ENCODE results near the gene PCDH15.
A peak's percentile ranks its signal among the peaks of the same experiment; 100 is the strongest.

PCDH15 gene

DNA sequence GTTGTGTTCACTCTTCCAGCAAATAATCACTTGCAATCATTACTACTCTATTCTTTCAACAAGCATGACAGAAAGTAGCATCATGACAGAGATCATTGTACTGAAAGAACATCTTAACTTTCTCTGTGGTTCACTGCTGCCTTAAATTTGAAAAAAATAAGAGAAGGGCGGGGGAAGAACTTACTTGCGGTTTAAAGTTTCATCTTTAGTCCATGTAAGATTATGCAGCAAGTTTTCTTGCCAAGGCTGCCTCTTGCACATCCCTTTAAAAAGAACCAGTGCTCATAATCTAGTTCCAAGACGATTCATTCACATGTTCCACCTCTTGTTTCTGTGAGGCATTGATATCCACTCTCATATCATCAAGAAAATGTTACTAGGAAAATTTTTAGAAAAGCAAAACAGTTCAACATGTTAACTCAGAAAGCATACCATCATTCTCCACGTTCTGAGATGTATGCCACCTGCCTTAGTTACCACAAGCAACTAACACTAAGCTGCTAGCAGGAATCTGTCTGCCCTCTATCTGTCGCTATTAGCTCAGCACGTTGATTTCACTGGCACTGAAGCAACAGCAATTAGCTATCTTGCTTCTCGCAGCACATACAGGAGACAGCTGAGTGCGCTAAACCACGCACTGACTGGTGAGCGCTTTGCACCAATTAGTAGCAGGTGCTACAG lies at the start of gene PCDH15:
TSS of gene PCDH15 (minus strand) at position 491 of the 681 bp plus-strand sequence. CDS start 136,969 bp downstream, outside the sequence.
- in situ Hi-C loops (cut with HindIII; ENCODE audit: low pct_ligation_motif_present, low pct_unique_long_range_greater_than_20kb, low sequenced_read_pairs): no loop called here
- peak; percentile 65 for DNase-seq

GRCh38 chr10:54843932-54844331 lies 42.9 kb upstream of the PCDH15 start:
- DNase-seq: no peak
- in situ Hi-C loops (cut with HindIII; ENCODE audit: low pct_ligation_motif_present, low pct_unique_long_range_greater_than_20kb, low sequenced_read_pairs): no loop called here

DNA sequence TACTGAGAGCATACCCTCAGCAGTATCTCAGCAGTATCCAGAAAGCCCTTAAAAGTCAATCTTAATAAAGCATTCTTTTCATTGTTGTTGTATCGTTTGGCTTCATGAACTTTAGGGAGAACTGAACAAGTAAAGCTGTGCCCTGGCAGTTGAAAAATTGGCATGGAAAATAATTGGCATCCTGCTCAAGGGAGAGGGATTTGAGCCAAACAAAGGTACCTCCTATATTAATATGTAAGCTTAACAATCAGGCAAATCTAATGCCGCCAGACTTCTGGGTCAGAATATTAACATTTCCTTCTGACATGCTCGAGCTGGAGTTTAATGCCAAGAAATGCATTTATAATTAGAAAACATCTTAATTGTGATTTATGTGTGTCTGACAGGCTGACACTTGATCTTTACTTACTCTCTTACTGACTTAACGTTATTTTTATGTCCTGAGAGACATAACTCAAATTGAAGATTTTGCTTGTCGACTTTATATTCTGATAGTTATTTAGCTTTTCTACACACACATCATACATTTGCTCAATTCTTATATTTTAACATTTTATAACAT lies 42.1 kb upstream of the PCDH15 start:
- in situ Hi-C loops (cut with HindIII; ENCODE audit: low pct_ligation_motif_present, low pct_unique_long_range_greater_than_20kb, low sequenced_read_pairs): no loop called here
- no peak for DNase-seq

DNA sequence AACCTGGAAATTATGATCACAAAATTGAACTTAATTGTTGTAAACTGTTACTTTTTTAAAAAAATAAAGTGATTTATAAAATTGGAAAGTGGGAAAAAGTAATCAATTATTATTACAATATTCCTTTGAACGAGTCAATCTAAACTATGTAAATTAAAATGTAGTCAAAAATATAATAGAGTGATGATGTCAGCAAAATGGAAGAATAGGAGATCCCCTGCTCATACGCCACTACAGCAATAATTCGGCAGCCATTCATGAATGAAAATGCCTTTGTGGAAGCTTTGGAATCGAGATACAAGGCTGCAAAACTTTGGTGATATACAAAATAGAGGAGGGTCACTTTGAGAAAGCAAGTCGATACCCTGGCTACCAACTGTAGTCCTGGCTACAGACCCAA lies 36.4 kb upstream of the PCDH15 start:
- in situ Hi-C loops (cut with HindIII; ENCODE audit: low pct_ligation_motif_present, low pct_unique_long_range_greater_than_20kb, low sequenced_read_pairs): no loop called here

DNA sequence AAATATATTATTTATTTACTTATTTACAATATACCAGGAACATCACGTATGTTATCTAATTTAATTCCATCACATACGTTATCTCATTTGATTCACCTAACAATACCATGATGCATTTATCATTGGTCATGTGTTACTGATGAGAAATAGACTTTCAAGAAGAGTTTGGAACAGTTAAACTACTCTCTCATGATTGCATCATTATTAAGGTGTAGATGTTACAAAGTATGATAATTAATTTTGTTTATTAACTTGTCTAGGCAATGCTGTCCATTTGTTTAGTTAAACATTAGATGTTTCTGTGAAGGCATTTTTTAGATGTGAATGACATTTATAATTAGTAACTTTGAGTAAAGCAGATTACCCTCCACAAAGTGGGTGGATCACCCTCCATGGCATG lies 32.0 kb upstream of the PCDH15 start:
- no peak for DNase-seq
- in situ Hi-C loops (cut with HindIII; ENCODE audit: low pct_ligation_motif_present, low pct_unique_long_range_greater_than_20kb, low sequenced_read_pairs): no loop called here

More for the DNA sequence above, 36.4 kb upstream of the PCDH15 start:
- DNase-seq: no peak

GRCh38 chr10:54826994-54827560 lies 26.0 kb upstream of the PCDH15 start:
- in situ Hi-C loops (cut with HindIII; ENCODE audit: low pct_ligation_motif_present, low pct_unique_long_range_greater_than_20kb, low sequenced_read_pairs): no loop called here
- no peak for DNase-seq

GRCh38 chr10:54815583-54815982 lies 14.6 kb upstream of the PCDH15 start:
- DNase-seq: no peak
- in situ Hi-C loops (cut with HindIII; ENCODE audit: low pct_ligation_motif_present, low pct_unique_long_range_greater_than_20kb, low sequenced_read_pairs): no loop called here

GRCh38 chr10:54808186-54808935 lies 7.3 kb upstream of the PCDH15 start:
- in situ Hi-C loops (cut with HindIII; ENCODE audit: low pct_ligation_motif_present, low pct_unique_long_range_greater_than_20kb, low sequenced_read_pairs): no loop called here
- no peak for DNase-seq

DNA sequence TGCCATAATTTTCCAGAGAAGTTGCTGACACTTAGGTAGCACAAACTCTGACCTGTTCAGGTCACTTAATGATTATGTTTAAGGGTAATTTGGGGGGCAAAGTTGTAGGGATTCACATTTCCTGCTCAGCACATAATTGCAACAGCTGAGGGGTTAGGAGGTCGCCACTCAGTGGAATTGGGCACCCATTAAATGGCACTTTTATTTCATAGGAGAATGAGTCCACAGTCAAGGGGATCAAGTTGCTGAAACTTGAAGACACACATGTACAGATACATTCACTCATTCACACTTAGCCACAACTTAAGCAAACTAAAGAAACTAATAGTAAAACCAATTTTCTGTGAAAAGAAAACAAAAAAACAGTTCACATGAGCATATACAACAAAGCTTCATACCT lies 1.5 kb downstream of the PCDH15 start:
- in situ Hi-C loops (cut with HindIII; ENCODE audit: low pct_ligation_motif_present, low pct_unique_long_range_greater_than_20kb, low sequenced_read_pairs): no loop called here
- no peak for DNase-seq

DNA sequence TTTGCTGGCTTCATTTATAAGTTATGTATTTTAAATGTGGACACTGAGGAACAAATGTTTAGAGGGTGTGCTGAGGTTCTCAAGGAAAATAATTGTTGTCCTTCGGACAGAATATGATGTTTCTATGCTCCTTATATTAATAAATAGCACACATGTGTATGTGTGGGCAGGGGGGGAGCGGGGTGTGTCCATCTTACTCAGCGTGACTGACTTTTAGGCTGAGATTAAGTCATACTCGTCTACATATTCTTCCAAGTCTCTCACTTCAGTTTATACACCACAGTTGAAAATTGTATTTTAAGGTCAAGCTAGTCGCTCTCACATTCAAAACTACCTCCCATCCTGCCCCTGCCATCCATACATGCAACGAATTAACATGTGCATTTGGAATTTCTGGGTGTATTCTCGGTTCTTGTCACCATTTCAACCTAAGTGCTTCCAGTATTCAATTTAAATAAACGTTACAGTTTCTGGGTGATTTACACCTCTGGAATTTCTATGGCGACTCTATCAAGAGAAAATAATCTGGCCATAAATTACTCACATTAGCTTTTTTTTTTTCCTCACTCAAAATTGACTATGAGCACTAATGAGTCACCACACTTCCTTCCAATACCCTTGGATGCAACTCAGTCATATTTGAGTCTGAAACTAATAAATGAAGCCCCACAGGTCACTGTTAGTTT lies 3.3 kb downstream of the PCDH15 start:
- in situ Hi-C loops (cut with HindIII; ENCODE audit: low pct_ligation_motif_present, low pct_unique_long_range_greater_than_20kb, low sequenced_read_pairs): no loop called here
- DNase-seq: no peak

DNA sequence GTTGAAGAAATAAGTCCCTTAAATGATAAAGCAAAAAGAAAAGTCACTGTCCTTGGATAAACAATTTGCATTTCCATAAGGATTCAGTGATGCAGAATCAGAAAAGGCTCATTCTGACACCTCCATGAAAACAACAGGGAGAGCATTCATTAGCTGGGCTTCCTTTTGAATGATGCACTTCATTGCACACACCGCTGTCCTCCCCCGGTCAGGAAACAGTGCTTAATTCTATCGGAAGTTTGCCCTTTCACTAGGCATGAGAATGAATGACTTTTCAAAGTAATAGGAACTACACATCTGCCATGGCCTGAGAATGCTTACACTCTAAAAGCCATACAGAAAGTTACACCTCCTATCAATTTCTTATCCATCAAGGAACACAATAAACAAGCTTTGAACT lies 4.2 kb downstream of the PCDH15 start:
- DNase-seq: no peak
- in situ Hi-C loops (cut with HindIII; ENCODE audit: low pct_ligation_motif_present, low pct_unique_long_range_greater_than_20kb, low sequenced_read_pairs): no loop called here

GRCh38 chr10:54776622-54777021 lies 24.4 kb downstream of the PCDH15 start:
- no peak for DNase-seq
- in situ Hi-C loops (cut with HindIII; ENCODE audit: low pct_ligation_motif_present, low pct_unique_long_range_greater_than_20kb, low sequenced_read_pairs): no loop called here

DNA sequence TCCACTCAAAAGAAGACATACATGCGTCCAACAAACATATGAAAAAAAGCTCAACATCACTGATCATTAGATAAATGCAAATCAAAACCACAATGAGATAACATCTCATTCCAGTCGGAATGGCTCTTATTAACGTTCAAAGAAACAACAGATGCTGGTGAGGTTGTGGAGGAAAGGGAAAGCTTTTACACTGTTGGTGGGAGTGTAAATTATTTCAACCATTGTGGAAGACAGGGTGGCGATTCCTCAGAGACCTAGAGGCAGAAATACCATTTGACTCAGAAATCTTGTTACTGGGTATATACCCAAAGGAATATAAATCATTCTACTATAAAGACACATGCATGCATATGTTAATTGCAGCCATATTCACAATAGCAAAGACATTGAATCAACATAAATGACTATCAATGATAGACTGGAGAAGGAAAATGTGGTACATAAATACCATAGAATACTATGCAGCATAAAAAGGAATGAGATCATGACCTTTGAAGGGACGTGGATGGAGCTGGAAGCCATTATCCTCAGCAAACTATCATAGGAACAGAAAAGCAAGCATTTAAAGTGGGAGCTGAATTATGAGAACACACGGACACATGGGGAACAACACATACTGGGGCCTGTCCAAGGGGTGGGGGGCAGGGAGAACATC lies 28.4 kb downstream of the PCDH15 start:
- no peak for DNase-seq
- in situ Hi-C loops (cut with HindIII; ENCODE audit: low pct_ligation_motif_present, low pct_unique_long_range_greater_than_20kb, low sequenced_read_pairs): no loop called here

- no peak for DNase-seq
- in situ Hi-C loops (cut with HindIII; ENCODE audit: low pct_ligation_motif_present, low pct_unique_long_range_greater_than_20kb, low sequenced_read_pairs): no loop called here
Observed at GRCh38 chr10:54769051-54769450, 32.0 kb downstream of the PCDH15 start.

GRCh38 chr10:54758791-54759190 lies 42.2 kb downstream of the PCDH15 start:
- in situ Hi-C loops (cut with HindIII; ENCODE audit: low pct_ligation_motif_present, low pct_unique_long_range_greater_than_20kb, low sequenced_read_pairs): no loop called here
- peak; percentile 20 for DNase-seq

DNA sequence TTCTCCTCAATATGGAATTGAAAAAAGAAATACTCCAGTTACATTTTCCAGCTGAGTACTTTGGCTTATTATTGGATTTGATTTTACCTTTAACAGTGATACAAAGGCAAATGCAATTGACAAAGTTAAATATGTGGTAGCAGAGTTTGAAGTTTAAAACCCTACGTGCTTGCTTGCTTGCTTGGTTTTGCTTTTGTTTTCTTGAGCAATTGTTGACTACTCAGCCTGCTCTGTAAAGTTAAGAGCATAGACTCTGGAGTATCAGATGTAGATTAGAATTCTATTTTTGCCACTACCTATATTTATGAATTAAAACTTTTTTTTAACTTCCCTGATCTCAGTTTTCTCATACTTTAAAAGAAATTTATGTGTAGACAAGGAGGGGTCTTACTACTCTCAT lies 51.4 kb downstream of the PCDH15 start:
- no peak for DNase-seq
- in situ Hi-C loops (cut with HindIII; ENCODE audit: low pct_ligation_motif_present, low pct_unique_long_range_greater_than_20kb, low sequenced_read_pairs): no loop called here

- in situ Hi-C loops (cut with HindIII; ENCODE audit: low pct_ligation_motif_present, low pct_unique_long_range_greater_than_20kb, low sequenced_read_pairs): no loop called here
- DNase-seq: peak; percentile 7
Observed at GRCh38 chr10:54745436-54745835, 55.6 kb downstream of the PCDH15 start.

DNA sequence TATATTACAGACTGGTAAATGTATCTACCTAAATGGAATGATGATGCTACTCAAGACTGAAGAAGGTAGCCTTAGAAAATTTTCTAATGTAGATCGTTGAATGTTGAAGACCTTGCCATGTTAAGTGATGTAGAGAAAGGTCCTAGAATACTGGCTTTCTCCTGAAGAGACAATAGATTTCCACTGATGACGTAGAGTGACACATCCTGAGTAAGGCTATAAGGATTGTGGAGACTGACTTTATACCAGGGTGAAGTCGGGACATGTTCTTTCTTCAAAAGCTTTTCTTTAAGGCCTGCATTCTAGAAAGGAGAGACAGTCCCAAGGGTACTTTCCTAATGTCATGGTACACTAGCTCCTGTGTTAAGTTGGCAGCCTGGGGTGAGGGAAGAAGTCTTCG lies 58.6 kb downstream of the PCDH15 start:
- DNase-seq: no peak
- in situ Hi-C loops (cut with HindIII; ENCODE audit: low pct_ligation_motif_present, low pct_unique_long_range_greater_than_20kb, low sequenced_read_pairs): no loop called here

DNA sequence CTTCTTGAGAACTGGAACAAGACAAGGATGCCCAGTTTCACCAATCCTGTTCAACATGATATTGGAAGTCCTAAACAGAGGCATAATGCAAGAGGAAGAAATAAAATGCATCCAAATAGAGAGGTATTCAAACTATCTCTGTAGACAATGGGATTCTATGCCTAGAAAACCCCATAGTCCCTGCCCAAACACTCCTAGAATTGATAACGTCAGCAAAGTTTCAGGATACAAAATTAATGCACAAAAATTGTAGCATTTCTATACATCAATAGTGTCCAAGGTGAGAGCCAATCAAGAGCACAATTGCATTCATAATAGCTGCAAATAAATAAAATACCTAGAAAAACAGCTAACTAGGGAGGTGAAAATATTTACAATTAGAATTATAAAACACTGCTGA lies 72.5 kb downstream of the PCDH15 start:
- DNase-seq: no peak
- in situ Hi-C loops (cut with HindIII; ENCODE audit: low pct_ligation_motif_present, low pct_unique_long_range_greater_than_20kb, low sequenced_read_pairs): no loop called here
